Measurements from ENCODE around the gene CNOT6L. TPM values are rescaled to one million over a fixed set of nuclear protein-coding genes. Genes with fewer than 3 reads are reported as not detected.
"Not testable (repeated sequence)": the region's sequence is repeated elsewhere in the genome, so short reads cannot be mapped to it uniquely, and the experiment has no call there.

CNOT6L gene
- total RNA-seq, 2 experiments from 2014 or later, result 103 to 107 TPM

DNA sequence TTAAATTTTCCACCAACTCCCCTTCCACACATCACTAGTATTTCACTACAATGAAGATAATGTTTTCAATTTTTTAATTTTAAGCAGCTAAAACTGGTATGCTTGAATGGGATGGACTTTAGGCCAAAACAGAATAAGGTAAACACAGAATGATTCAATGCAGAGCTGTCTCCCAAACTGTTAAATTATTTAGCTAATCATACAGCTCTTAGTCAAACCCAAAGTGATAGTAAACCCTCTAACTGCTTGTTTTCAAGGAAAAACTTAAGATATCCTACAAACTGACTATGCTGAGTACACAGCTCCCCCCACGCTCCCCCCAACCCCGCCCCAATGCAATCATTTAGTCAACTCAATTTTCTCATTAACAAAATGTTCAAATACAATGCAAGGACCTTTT is 30.2 kb downstream of the CNOT6L start:
- peaks cover 39% of the 10 kb centered on the region for H3K4me1 Mint-ChIP-seq
- no peaks in the 10 kb centered on the region for H3K9me3 Mint-ChIP-seq (ENCODE audit: low read depth)
- CTCF ChIA-PET, result interaction anchor here (0.9 kb wide), 1 partner anchor 9 kb away, joined by 3 read pairs; no protein-coding TSS in a partner anchor
- no peaks in the 10 kb centered on the region for H3K27me3 Mint-ChIP-seq
- no peak overlapping the region for H3K4me3 Mint-ChIP-seq
- ATAC-seq (no peak), DNase-seq (no peak)
- H3K27ac Mint-ChIP-seq, result no peak overlapping the region
- peaks cover 15% of the 10 kb centered on the region for H3K36me3 Mint-ChIP-seq

DNA sequence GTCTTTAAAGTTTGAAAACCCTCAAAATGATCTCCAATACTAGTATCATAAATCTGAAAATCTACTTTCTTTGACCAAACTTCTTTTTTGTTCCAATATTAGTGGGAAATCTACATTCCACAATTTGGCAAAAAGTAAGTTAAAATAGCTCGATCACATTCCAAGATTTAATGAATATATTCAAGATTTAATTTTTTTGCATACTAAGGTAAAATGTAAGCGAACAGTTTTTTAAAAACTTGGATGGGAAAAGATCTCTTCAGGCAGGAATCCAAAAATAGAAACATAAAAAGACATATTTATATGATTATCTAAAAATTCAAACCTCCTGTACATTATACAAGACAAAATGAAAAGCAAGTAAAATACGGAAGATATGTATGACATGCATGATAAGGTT is 31.2 kb downstream of the CNOT6L start:
- H3K27me3 Mint-ChIP-seq, result no peaks in the 10 kb centered on the region
- CTCF ChIA-PET, result interaction anchor here (1.1 kb wide), 1 partner anchor 13 kb away, joined by 3 read pairs; no protein-coding TSS in a partner anchor
- peaks cover 42% of the 10 kb centered on the region for H3K4me1 Mint-ChIP-seq
- H3K9me3 Mint-ChIP-seq (ENCODE audit: low read depth), result no peaks in the 10 kb centered on the region
- ATAC-seq (no peak), DNase-seq (no peak)
- no peak overlapping the region for H3K27ac Mint-ChIP-seq
- H3K4me3 Mint-ChIP-seq, result no peak overlapping the region
- peaks cover 19% of the 10 kb centered on the region for H3K36me3 Mint-ChIP-seq

DNA sequence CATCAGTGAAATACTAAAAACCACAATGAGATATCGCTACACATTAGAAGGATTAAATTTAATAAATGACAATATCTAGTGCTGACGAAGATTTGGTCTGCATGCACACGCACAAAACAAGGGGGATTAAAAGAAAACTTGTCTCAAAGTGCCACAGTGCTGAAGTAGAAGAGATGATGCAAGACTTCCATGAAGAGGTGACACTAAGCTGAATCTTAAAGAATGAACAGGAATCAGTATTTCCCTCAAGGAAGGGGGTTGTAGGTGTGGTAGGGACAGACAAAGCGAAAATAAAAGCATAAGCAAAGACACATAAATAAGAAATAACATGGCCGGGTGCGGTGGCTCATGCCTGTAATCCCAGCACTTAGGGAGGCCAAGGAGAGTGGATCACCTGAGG is 33.5 kb downstream of the CNOT6L start:
- no peaks in the 10 kb centered on the region for H3K27me3 Mint-ChIP-seq
- DNase-seq (no peak), ATAC-seq (no peak)
- CTCF ChIA-PET, result no interaction called here
- peaks cover 20% of the 10 kb centered on the region for H3K36me3 Mint-ChIP-seq
- peaks cover 43% of the 10 kb centered on the region for H3K4me1 Mint-ChIP-seq
- H3K27ac Mint-ChIP-seq, result no peak overlapping the region
- no peak overlapping the region for H3K4me3 Mint-ChIP-seq
- H3K9me3 Mint-ChIP-seq (ENCODE audit: low read depth), result no peaks in the 10 kb centered on the region

DNA sequence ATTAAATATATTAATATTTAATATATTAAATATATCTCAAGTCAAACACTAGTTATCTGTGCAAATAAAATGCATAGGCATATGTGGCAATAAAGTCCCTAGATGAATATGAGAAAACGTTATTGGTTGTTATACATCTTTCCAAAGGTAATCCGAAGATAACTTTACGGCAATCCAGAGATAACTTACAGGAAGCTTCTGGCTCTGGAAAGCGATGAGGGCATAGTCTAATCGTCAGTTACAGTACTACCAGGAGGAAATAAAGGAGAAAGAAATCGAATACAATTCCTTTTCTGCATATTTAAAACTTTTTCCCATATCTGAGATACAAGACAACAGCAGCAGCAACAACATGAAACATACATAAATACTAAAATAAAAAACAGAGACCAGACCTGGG is 35.3 kb downstream of the CNOT6L start:
- Mint-ChIP-seq H3K4me3 (no peak overlapping the region), H3K9me3 (ENCODE audit: low read depth) (peaks cover 2% of the 10 kb centered on the region), H3K27ac (no peak overlapping the region), H3K36me3 (peaks cover 25% of the 10 kb centered on the region), H3K27me3 (no peaks in the 10 kb centered on the region), H3K4me1 (peaks cover 35% of the 10 kb centered on the region)
- CTCF ChIA-PET, result interaction anchor here (1.2 kb wide), 1 partner anchor 13 kb away, joined by 3 read pairs; no protein-coding TSS in a partner anchor
- no peak for ATAC-seq
- DNase-seq, result no peak

DNA sequence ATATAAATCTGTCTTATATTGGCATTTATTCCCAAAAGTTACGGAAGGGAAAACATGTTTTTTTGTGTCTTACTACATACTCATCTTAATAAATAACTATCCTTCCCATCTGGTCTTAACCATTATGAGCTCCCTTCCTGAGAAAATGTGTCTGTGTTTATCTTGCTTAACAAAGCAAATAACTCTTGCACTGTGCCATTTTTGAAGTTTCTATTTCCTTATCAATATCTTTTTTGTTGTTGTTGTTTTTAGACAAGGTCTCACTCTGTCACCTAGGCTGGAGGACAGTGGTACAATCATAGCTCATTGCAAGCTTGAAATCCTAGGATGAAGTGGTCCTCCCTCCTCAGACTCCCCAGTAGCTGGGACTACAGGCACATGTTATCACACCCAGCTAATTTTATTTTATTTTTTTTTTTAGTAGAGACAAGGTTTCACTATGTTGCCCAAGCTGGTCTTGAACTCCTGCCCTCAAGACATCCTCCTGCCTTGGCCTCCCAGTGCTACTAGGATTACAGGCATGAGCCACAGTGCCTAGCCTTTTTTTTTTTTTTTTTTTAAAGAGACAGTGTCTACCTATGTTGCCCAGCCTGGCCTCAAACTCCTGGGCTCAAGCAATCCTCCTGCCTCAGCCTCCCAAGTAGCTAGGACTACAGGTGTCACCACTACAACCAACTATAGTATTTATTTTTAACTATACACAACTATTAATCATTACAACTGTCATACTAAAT is 36.9 kb downstream of the CNOT6L start:
- H3K27me3 Mint-ChIP-seq, result no peaks in the 10 kb centered on the region
- CTCF ChIA-PET, result interaction anchor here (0.6 kb wide), 1 partner anchor 205 kb away, joined by 3 read pairs; no protein-coding TSS in a partner anchor
- H3K27ac Mint-ChIP-seq, result no peak overlapping the region
- DNase-seq (no peak), ATAC-seq (no peak)
- H3K4me1 Mint-ChIP-seq, result peaks cover 41% of the 10 kb centered on the region
- peaks cover 2% of the 10 kb centered on the region for H3K9me3 Mint-ChIP-seq (ENCODE audit: low read depth)
- peaks cover 26% of the 10 kb centered on the region for H3K36me3 Mint-ChIP-seq
- H3K4me3 Mint-ChIP-seq, result no peak overlapping the region

DNA sequence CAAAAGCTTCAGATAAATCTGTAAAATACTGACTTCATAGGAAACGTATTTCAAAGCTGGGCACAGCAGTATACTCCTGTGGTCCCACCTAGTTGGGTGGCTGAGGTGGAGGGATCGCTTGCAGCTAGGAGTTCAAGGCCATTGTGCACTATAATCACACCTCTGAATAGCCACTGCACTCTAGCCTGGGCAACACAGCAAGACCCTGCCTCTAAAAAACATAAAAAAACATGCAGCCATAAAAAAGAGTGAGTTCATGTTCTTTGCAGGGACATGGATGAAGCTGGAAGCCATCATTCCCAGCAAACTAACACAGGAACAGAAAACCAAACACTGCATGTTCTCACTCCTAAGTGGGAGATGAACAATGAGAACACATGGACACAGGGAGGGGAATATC is 38.4 kb downstream of the CNOT6L start:
- Mint-ChIP-seq H3K36me3 (peaks cover 36% of the 10 kb centered on the region), H3K4me1 (peaks cover 48% of the 10 kb centered on the region)
- H3K27me3 Mint-ChIP-seq; CTCF ChIA-PET; DNase-seq; H3K4me3 Mint-ChIP-seq; H3K9me3 Mint-ChIP-seq (ENCODE audit: low read depth); ATAC-seq; H3K27ac Mint-ChIP-seq: not testable (repeated sequence)

DNA sequence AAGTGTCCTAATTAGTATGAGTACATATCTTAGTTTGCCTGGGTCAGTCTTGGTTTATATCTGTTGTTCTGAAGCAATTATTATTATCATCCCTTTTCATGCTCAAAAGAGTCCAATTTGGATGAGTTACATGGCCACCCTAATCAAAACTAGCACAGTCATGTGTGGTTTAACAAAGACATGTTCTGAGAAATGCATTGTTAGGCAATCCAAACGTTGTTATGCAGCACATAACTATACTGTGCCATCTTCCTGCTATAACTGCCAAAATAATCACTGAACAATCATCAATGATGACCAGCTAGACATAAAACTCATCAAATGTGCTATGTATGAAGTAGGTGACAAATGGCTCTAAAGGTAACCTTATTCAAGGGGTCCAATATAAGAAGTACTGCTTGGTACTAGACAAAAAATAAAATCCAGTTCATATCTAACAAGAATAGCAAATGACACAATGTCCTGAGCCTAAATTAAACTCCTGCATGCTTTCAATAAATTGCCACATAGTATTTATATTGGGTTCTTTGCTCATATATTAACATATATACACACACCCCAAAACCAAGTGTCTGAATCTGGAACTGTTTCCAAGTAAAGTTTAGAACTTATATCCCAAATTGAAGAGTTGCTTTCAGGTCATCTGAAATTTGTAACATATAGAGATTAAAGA is 41.9 kb downstream of the CNOT6L start:
- peak overlapping the region; percentile 40 for H3K27ac Mint-ChIP-seq
- no peaks in the 10 kb centered on the region for H3K27me3 Mint-ChIP-seq
- peaks cover 29% of the 10 kb centered on the region for H3K4me1 Mint-ChIP-seq
- peaks cover 2% of the 10 kb centered on the region for H3K9me3 Mint-ChIP-seq (ENCODE audit: low read depth)
- H3K36me3 Mint-ChIP-seq, result peaks cover 49% of the 10 kb centered on the region
- no peak overlapping the region for H3K4me3 Mint-ChIP-seq
- DNase-seq (no peak), ATAC-seq (peak; percentile 27)
- CTCF ChIA-PET, result no interaction called here

DNA sequence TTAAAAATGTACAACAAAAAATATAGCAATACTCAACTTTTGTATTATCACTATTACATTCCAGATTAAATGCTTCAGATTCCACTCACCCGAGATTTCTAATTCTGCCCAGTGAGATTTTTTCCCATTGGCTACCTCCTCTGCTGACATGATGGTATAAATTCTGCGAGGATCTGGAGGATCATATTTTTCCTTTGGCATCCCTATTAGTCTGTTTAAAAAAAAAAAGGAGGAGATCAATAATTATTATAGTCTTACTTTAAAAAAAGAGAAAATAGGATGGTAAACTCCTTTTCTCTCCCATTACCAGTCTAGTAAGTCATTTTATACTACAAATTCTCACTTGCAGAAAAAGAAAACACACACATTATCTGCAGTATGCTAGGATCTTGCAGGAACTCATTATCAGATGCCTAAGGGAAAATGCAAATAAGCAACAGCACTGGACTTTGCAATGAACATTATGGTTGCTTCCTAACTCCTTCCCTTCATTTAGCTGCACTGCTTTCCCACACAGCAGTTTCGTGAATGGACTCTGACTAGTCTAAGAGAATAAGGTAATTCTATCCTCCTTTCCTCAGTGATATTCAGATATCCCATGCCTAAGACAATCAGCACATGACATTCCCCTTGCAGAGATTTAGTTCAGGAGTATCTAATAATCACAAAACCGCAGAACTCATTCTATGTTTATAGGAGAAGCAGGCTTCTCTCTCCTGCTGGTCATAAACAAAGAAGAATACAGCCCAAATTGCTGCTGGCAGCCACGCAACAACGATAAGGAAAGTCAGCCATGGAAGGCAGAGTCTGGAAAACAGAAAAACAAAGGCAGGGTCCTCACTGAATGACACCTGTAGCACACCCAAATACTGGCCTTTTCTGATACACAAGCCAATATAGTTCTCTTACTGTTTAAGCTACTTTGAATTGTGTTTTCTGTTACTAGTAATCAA is 42.7 kb downstream of the CNOT6L start:
- Mint-ChIP-seq H3K9me3 (ENCODE audit: low read depth) (peaks cover 2% of the 10 kb centered on the region), H3K4me3 (no peak overlapping the region), H3K27me3 (no peaks in the 10 kb centered on the region), H3K27ac (no peak overlapping the region), H3K4me1 (peaks cover 24% of the 10 kb centered on the region), H3K36me3 (peaks cover 51% of the 10 kb centered on the region)
- DNase-seq (no peak), ATAC-seq (no peak)
- CTCF ChIA-PET, result no interaction called here

DNA sequence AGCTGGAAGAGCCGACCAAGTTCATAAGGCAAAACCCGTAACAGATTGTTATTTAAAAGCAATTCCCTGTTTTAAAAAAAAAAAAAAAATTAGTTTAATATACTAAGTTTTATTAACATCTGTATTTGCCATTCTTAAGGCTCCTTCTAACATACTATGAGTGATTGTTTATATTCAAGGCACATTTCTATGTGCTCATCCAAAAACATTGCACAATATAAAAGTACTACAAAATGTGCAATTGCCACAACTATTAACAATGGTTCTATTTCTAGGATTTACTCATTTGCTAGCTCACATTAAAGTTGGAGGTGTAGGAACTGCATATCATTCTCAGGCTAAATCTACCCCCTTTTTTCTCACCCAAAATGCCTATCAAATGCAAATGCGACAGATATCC is 46.1 kb downstream of the CNOT6L start:
- H3K9me3 Mint-ChIP-seq (ENCODE audit: low read depth), result no peaks in the 10 kb centered on the region
- no peaks in the 10 kb centered on the region for H3K27me3 Mint-ChIP-seq
- DNase-seq (no peak), ATAC-seq (no peak)
- H3K27ac Mint-ChIP-seq, result no peak overlapping the region
- peaks cover 19% of the 10 kb centered on the region for H3K4me1 Mint-ChIP-seq
- CTCF ChIA-PET, result no interaction called here
- peaks cover 53% of the 10 kb centered on the region for H3K36me3 Mint-ChIP-seq
- no peak overlapping the region for H3K4me3 Mint-ChIP-seq

DNA sequence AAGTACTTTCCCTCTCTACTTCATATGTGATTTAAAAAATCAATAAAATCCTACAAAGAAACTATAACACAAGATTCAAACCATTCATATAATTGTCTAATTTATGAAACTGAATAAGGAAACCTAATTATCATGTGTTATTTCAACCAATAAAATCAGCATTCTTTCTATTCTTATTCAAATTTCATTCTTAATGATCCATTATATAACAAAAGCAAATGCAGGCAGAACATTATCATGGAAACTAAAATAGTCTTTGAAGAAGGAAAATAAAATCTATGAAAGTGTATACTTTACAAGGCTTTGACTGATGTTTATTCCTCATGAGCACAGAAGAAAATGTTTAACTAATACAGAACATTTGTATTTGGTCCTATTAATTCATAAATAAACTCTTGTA is 47.6 kb downstream of the CNOT6L start:
- Mint-ChIP-seq H3K27ac (no peak overlapping the region), H3K36me3 (peaks cover 53% of the 10 kb centered on the region), H3K4me1 (peaks cover 6% of the 10 kb centered on the region), H3K4me3 (no peak overlapping the region), H3K27me3 (no peaks in the 10 kb centered on the region), H3K9me3 (ENCODE audit: low read depth) (no peaks in the 10 kb centered on the region)
- ATAC-seq, result no peak
- CTCF ChIA-PET, result no interaction called here
- no peak for DNase-seq

DNA sequence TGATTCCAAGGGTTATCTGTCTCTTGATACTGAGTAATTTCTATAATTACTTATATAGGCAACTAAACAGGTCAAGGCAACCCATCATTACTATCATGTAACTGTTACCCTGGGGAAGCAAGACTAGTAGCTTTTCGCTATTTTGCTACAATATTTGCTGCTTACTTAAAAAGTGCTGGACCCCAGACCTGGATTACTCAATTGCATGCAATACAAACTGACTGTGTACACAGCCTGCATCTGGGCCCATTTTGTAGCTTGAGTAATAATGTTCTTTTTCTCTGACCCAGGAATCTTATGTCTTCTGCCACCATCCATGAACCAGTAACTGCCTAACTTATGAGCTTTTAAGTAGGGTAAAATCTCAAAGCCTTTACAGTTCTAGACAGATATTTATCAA is 53.4 kb downstream of the CNOT6L start:
- peaks cover 62% of the 10 kb centered on the region for H3K36me3 Mint-ChIP-seq
- H3K27me3 Mint-ChIP-seq, result no peaks in the 10 kb centered on the region
- H3K4me3 Mint-ChIP-seq, result no peak overlapping the region
- H3K4me1 Mint-ChIP-seq, result peaks cover 3% of the 10 kb centered on the region
- H3K27ac Mint-ChIP-seq, result no peak overlapping the region
- CTCF ChIA-PET, result no interaction called here
- ATAC-seq (no peak), DNase-seq (no peak)
- peaks cover 16% of the 10 kb centered on the region for H3K9me3 Mint-ChIP-seq (ENCODE audit: low read depth)

DNA sequence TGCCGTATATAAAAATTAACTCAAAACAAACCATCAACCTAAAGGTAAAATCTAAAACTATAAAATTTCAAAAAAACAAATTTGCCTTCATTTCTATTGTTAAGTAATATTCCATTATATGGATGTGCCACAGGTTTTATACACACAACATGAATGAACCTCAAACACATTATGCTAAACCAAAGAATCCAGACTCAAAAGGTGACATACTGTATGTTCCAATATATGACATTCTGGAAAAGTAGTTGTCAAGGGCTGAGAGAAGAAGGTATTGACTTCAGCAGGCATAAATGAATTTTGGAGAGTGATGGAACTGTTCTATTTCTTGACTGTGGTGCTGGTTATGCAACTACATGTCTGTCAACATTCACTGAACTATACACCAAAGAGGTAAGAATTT is 56.6 kb downstream of the CNOT6L start:
- Mint-ChIP-seq H3K4me3 (no peak overlapping the region), H3K27ac (no peak overlapping the region), H3K4me1 (peaks cover 17% of the 10 kb centered on the region), H3K36me3 (peaks cover 74% of the 10 kb centered on the region), H3K27me3 (no peaks in the 10 kb centered on the region), H3K9me3 (ENCODE audit: low read depth) (peaks cover 21% of the 10 kb centered on the region)
- ATAC-seq, result no peak
- CTCF ChIA-PET, result no interaction called here
- DNase-seq, result no peak

DNA sequence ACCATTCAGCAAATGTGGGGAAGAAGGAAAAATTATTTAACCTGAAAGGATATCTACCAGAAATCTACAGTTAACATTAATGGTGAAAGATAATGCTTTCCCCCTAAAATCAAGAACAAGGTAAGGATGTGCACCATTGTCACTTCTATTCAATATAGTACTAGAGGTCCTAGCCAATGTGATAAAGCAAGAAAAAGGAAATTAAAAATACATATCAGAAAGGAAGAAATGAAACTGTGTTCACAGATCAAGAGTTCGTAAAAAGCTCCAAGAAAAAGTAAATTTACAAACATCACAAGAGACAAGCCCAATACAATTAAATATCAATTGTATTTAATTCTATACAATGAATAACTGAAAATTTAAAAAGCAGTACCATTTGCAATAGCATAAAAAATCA is 57.6 kb downstream of the CNOT6L start:
- H3K4me3 Mint-ChIP-seq, result no peak overlapping the region
- CTCF ChIA-PET, result no interaction called here
- peaks cover 19% of the 10 kb centered on the region for H3K4me1 Mint-ChIP-seq
- H3K9me3 Mint-ChIP-seq (ENCODE audit: low read depth), result peaks cover 21% of the 10 kb centered on the region
- no peak overlapping the region for H3K27ac Mint-ChIP-seq
- no peaks in the 10 kb centered on the region for H3K27me3 Mint-ChIP-seq
- H3K36me3 Mint-ChIP-seq, result peaks cover 77% of the 10 kb centered on the region
- no peak for DNase-seq
- no peak for ATAC-seq

Data from activated CD8-positive, alpha-beta memory T cell treated with anti-CD3 and anti-CD28 coated beads, Interleukin-2, amount 10 ng/mL, durations not matched to agents 7 days and 5 days (primary cell).